Progenitor cell of endocrine pancreas (in vitro differentiated cells): ENCODE results near the gene GCGR. TPM values are rescaled to one million over a fixed set of nuclear protein-coding genes. Genes with fewer than 3 reads are reported as not detected.
A peak's percentile ranks its signal among the peaks of the same experiment; 100 is the strongest.

Experiments used
- DNase-seq: peaks from one replicate; pipeline ENCODE4 v3.0.0; 2021; ENCODE audit warnings: low spot score; ENCODE audit not compliant: unreplicated experiment
- H3K27ac Mint-ChIP-seq: 2 replicates; pipeline ENCODE4 v1.8.0; 2021; ENCODE audit warnings: mild to moderate bottlenecking, moderate library complexity, mixed read lengths
- H3K27me3 Mint-ChIP-seq: 2 replicates; pipeline ENCODE4 v1.8.0; 2021; ENCODE audit warnings: mixed read lengths
- H3K36me3 Mint-ChIP-seq: 2 replicates; pipeline ENCODE4 v1.8.0; 2022; ENCODE audit warnings: mixed read lengths; ENCODE audit not compliant: insufficient read depth
- H3K4me1 Mint-ChIP-seq: 2 replicates; pipeline ENCODE4 v1.8.0; 2021; ENCODE audit warnings: low read depth, mixed read lengths
- H3K4me3 Mint-ChIP-seq: 2 replicates; pipeline ENCODE4 v1.8.0; 2021; ENCODE audit warnings: low read depth, mild to moderate bottlenecking, moderate library complexity, mixed read lengths
- H3K9me3 Mint-ChIP-seq: 2 replicates; pipeline ENCODE4 v1.8.0; 2021; ENCODE audit warnings: low read depth, mixed read lengths
- CTCF ChIP-seq: fragments of 200-600 bp; sonication (generic); IDR thresholded peaks from one replicate; pipeline ENCODE4 v1.5.0; 2021; ENCODE audit warnings: antibody characterized with exemption, mild to moderate bottlenecking; ENCODE audit not compliant: unreplicated experiment
- total RNA-seq: library from RNA; stranded (reverse); gene quantifications from 2 replicates; pipeline ENCODE4 v1.2.1, GENCODE V29; 2021

Gene GCGR
- total RNA-seq, 1 donor from 2014 or later, result 2.2 TPM

- Mint-ChIP-seq H3K27me3 (no peaks in the 10 kb centered on the region), H3K36me3 (peaks cover 12% of the 10 kb centered on the region), H3K4me3 (no peak overlapping the region), H3K27ac (peak overlapping the region; percentile 19), H3K9me3 (no peaks in the 10 kb centered on the region), H3K4me1 (no peaks in the 10 kb centered on the region)
- no peak for TF ChIP-seq CTCF
- DNase-seq, result no peak
These were observed 40.4 kb downstream of the GCGR start for GRCh38 chr17:81844327-81844851.

DNA sequence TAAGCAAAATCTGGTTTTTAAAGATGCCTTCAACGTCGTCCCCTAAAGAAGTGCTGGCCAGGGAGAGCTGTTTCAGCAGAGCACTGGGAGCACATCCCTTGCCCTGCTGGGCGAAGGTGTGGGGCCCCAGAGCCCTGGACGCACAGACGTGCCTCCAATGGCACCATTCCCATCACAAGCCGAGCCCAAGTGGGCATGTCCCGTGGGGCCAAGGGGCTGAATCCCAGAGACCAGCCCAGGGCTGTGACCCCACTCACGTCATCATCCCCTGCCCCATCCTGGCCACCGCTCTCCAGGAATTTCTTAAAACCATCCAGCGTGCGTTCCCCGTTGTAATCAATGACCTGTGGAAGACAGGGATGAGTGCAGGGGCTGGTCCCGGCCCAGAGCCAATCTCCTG is 40.9 kb downstream of the GCGR start:
- no peak for TF ChIP-seq CTCF
- DNase-seq, result no peak
- H3K27ac Mint-ChIP-seq, result no peak overlapping the region
- H3K9me3 Mint-ChIP-seq, result no peaks in the 10 kb centered on the region
- peaks cover 12% of the 10 kb centered on the region for H3K36me3 Mint-ChIP-seq
- no peaks in the 10 kb centered on the region for H3K4me1 Mint-ChIP-seq
- no peak overlapping the region for H3K4me3 Mint-ChIP-seq
- H3K27me3 Mint-ChIP-seq, result no peaks in the 10 kb centered on the region

GRCh38 chr17:81845361-81845760 is 41.4 kb downstream of the GCGR start:
- H3K9me3 Mint-ChIP-seq, result no peaks in the 10 kb centered on the region
- H3K27ac Mint-ChIP-seq, result no peak overlapping the region
- H3K4me3 Mint-ChIP-seq, result no peak overlapping the region
- DNase-seq, result no peak
- no peaks in the 10 kb centered on the region for H3K4me1 Mint-ChIP-seq
- no peak for TF ChIP-seq CTCF
- no peaks in the 10 kb centered on the region for H3K27me3 Mint-ChIP-seq
- peaks cover 12% of the 10 kb centered on the region for H3K36me3 Mint-ChIP-seq

DNA sequence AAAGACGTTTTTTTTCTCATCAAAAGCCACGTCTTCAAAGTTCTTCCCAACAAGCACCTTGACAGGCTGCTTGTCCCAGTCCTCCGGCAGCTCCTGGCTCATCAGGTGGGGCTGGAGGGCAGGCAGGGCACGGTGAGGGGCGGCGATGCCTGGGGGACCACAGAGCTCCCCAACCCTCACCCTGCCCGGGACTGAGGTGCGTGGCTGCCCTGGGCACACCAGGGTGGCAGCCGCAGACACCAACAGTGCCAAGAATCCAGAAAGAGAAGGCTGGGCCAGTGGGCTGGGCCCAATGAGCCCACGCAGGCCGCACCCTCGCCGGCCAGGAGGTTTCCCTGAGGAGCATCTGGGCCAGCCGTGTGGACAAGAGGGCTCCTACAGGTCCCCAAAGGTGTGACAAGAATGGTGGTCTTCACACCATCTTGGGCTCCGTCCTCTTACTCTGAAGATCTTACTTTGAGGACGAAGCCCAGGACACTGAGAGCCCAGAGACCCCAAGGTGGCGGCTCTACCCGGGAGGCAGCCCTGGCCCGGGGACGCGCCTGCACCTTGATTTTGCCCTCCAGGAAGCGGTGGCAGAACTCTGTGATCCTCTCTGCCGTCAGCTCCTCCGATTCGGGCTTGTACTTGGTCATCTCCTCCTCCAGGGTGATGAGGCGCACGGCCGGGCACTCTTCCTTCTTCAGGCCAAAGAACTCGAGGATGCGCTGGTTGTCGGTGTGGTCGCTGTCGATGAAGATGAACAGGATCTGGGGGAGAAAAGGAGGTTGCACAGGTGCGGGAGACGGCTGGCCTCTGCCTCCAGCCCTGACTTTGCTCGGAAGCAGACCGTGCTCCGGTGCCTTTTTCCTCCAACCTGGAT is 42.2 kb downstream of the GCGR start:
- Mint-ChIP-seq H3K4me3 (no peak overlapping the region), H3K27ac (no peak overlapping the region), H3K4me1 (no peaks in the 10 kb centered on the region), H3K27me3 (no peaks in the 10 kb centered on the region), H3K36me3 (peaks cover 12% of the 10 kb centered on the region), H3K9me3 (no peaks in the 10 kb centered on the region)
- TF ChIP-seq CTCF, result no peak
- DNase-seq, result no peak

- no peak for TF ChIP-seq CTCF
- Mint-ChIP-seq H3K4me1 (no peaks in the 10 kb centered on the region), H3K9me3 (no peaks in the 10 kb centered on the region), H3K27me3 (no peaks in the 10 kb centered on the region), H3K36me3 (peaks cover 20% of the 10 kb centered on the region), H3K27ac (no peak overlapping the region), H3K4me3 (no peak overlapping the region)
- no peak for DNase-seq
These were observed 43.1 kb downstream of the GCGR start for GRCh38 chr17:81846743-81847689.
